Transverse colon (tissue), 4 donors: ENCODE measurements around the gene TMEM205. TPM values are rescaled to one million over a fixed set of nuclear protein-coding genes. Genes with fewer than 3 reads are reported as not detected.

Source experiments
- DNase-seq: peaks from one replicate; pipeline ENCODE4 v3.0.0-alpha.2; 2019
- H3K27ac ChIP-seq, 4 donors: fragments of 200-600 bp; sonication (generic); 2 replicates each; pipeline ENCODE4 v1.5.1; 2016 to 2018; ENCODE audit warnings: inconsistent platforms in 4 of 4
- H3K27me3 ChIP-seq: fragments of 200-600 bp; sonication (generic); 2 replicates; pipeline ENCODE4 v1.5.1; 2017; ENCODE audit warnings: inconsistent platforms
- H3K36me3 ChIP-seq, 4 donors: fragments of 200-600 bp; sonication (generic); 2 replicates each; pipeline ENCODE4 v1.5.1; 2017 to 2019; ENCODE audit warnings: inconsistent platforms in 4 of 4
- H3K4me1 ChIP-seq, 4 donors: fragments of 200-600 bp; sonication (generic); 2 replicates each; pipeline ENCODE4 v1.5.1; 2017 to 2020; ENCODE audit warnings: inconsistent platforms in 4 of 4
- H3K4me3 ChIP-seq, 4 donors: fragments of 200-600 bp; sonication (generic); 1 replicate in 1 of 4; 2 replicates in 3 of 4; pipeline versions ENCODE4 v1.5.1 to v1.6.1; 2017 to 2019; ENCODE audit warnings: inconsistent platforms in 4 of 4
- H3K9me3 ChIP-seq, 2 donors: fragments of 200-600 bp; sonication (generic); 2 replicates each; pipeline ENCODE4 v1.5.1; 2017 to 2019; ENCODE audit warnings: inconsistent platforms in 2 of 2
- EP300 ChIP-seq: sonication (generic); formaldehyde crosslinking; IDR thresholded peaks from one replicate; pipeline ENCODE4 v1.6.1; 2017; ENCODE audit warnings: antibody characterized with exemption, low read depth
- POLR2A ChIP-seq: fragments of 450-650 bp; IDR thresholded peaks from one replicate; pipeline ENCODE4 v1.6.1; 2016; ENCODE audit warnings: antibody characterized with exemption, mild to moderate bottlenecking, moderate library complexity
- POLR2AphosphoS5 ChIP-seq, 3 donors: sonication (generic); formaldehyde crosslinking; IDR thresholded peaks; one replicate each; pipeline ENCODE4 v1.6.1; 2016; ENCODE audit warnings: antibody characterized with exemption in 3 of 3
- WGBS, 2 donors: methylation state at CpG; one replicate each; pipeline ENCODE4 v1.1.5; 2018; ENCODE audit warnings: low coverage in 1 of 2; 5-methylcytosine and 5-hydroxymethylcytosine counted together
- in situ Hi-C, 4 donors: fragments of 200-750 bp; cut with MboI; loops; one replicate each; pipeline versions ENCODE4 v1.15.0 to v1.15.1; 2017; ENCODE audit warnings: low sequenced_read_pairs in 3 of 4, low pct_ligation_motif_present in 1 of 4, low pct_unique_long_range_greater_than_20kb in 1 of 4
- intact Hi-C: fragments of 100-400 bp; cut with DNase I; formaldehyde crosslinking; loops from one replicate; pipeline ENCODE4 v1.15.1; 2023; ENCODE audit warnings: low total_unique reads
- total RNA-seq, 4 donors: library from RNA; depleted of rRNA; stranded (reverse); fragments of >200 nt; gene quantifications; one replicate each; pipeline ENCODE4 v1.1.0, GENCODE V29; 2016
- TF ChIP-seq, protein P1 (sequence below), 5 experiments: fragments of 200-600 bp in 3 of 5; fragments of 450-650 bp in 2 of 5; sonication (generic) in 3 of 5; IDR thresholded peaks; 1 replicate in 2 of 5; 2 replicates in 3 of 5; pipeline ENCODE4 v1.5.1; 2016 to 2017; ENCODE audit warnings: antibody characterized with exemption in 5 of 5, inconsistent platforms in 3 of 5, mild to moderate bottlenecking in 2 of 5, moderate library complexity in 1 of 5

The TMEM205 gene
- 100 to 1,000 TPM in 2 of 4 donors, 10 to 100 TPM in 2; 18.7 to 163 (median 88.4) TPM for total RNA-seq

GRCh38 chr19:11346104-11346940, at the start of gene TMEM205, which contains the start of gene CCDC159:
Gene TMEM205 (minus strand): TSS chr19:11346268. CDS start chr19:11345619, 649 bp downstream.
Gene CCDC159 (plus strand): TSS chr19:11346519. CDS start chr19:11346607, 88 bp downstream.
- intact Hi-C loops: no loop called here
- no peaks in the 10 kb centered on the region for H3K9me3 ChIP-seq
- H3K4me3 ChIP-seq: peak within 1 kb of the TSS; percentile 56 to 76 (median 66)
- WGBS, 2 donors: 0% methylated on average over 1 to 42 of the region's 50 CpGs
- no peaks in the 10 kb centered on the region for H3K27me3 ChIP-seq
- in situ Hi-C loops: no loop called here
- H3K36me3 ChIP-seq: no peaks in the 10 kb centered on the region
- peak; percentile 99 for DNase-seq
- H3K4me1 ChIP-seq: peaks cover 11 to 31% (median 27%) of the 10 kb centered on the region in 4 donors
- H3K27ac ChIP-seq: peak within 1 kb of the TSS; percentile 82 to 92 (median 84)
- TF ChIP-seq EP300 (no peak), POLR2A (peak; percentile 61), POLR2AphosphoS5 (IDR thresholded peaks at IDR 0.05) (peak; percentile 76 to 89 (median 82))
- TF ChIP-seq, protein P1, sequence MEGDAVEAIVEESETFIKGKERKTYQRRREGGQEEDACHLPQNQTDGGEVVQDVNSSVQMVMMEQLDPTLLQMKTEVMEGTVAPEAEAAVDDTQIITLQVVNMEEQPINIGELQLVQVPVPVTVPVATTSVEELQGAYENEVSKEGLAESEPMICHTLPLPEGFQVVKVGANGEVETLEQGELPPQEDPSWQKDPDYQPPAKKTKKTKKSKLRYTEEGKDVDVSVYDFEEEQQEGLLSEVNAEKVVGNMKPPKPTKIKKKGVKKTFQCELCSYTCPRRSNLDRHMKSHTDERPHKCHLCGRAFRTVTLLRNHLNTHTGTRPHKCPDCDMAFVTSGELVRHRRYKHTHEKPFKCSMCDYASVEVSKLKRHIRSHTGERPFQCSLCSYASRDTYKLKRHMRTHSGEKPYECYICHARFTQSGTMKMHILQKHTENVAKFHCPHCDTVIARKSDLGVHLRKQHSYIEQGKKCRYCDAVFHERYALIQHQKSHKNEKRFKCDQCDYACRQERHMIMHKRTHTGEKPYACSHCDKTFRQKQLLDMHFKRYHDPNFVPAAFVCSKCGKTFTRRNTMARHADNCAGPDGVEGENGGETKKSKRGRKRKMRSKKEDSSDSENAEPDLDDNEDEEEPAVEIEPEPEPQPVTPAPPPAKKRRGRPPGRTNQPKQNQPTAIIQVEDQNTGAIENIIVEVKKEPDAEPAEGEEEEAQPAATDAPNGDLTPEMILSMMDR (IDR thresholded peaks at IDR 0.05): peak in 2 of 5 experiments; percentile 7 to 15

GRCh38 chr19:11390933-11391680, 45.0 kb upstream of the TMEM205 start:
- no peak for TF ChIP-seq EP300
- Histone ChIP-seq H3K4me3 (no peak overlapping the region), H3K9me3 (no peaks in the 10 kb centered on the region), H3K4me1 (no peaks in the 10 kb centered on the region), H3K27me3 (no peaks in the 10 kb centered on the region), H3K27ac (no peak overlapping the region), H3K36me3 (no peaks in the 10 kb centered on the region)
- intact Hi-C loops: loop anchor here (10.0 kb wide), 1 partner anchor 346 kb away; no protein-coding TSS in a partner anchor
- WGBS, 2 donors: 80% methylated on average over 3 to 4 of the region's 4 CpGs
- in situ Hi-C loops: loop anchor here in 1 of 4 donors (25.0 kb wide), 1 partner anchor 96 kb away; the partner anchor contains the start of gene ELAVL3
- DNase-seq: no peak

- H3K4me1 ChIP-seq: no peaks in the 10 kb centered on the region
- TF ChIP-seq, protein P1 (IDR thresholded peaks at IDR 0.05): no peak
- TF ChIP-seq EP300 (no peak), POLR2AphosphoS5 (IDR thresholded peaks at IDR 0.05) (no peak), POLR2A (no peak)
- no peaks in the 10 kb centered on the region for H3K27me3 ChIP-seq
- no peaks in the 10 kb centered on the region for H3K36me3 ChIP-seq
- WGBS, 2 donors: 89% methylated on average over 2 of the region's 2 CpGs; no CpG with 5 or more reads in 1 of the 2 donors
- no peak overlapping the region for H3K27ac ChIP-seq
- no peak for DNase-seq
- in situ Hi-C loops (loop anchor here in 1 of 4 donors (25.0 kb wide), 1 partner anchor 97 kb away; the partner anchor contains the start of gene ELAVL3), intact Hi-C loops (loop anchor here (10.0 kb wide), 1 partner anchor 346 kb away; no protein-coding TSS in a partner anchor)
- H3K9me3 ChIP-seq: no peaks in the 10 kb centered on the region
- H3K4me3 ChIP-seq: no peak overlapping the region
Observed at GRCh38 chr19:11390359-11390758, 44.3 kb upstream of the TMEM205 start.

- TF ChIP-seq POLR2AphosphoS5 (IDR thresholded peaks at IDR 0.05) (no peak), EP300 (no peak), POLR2A (no peak)
- TF ChIP-seq, protein P1 (IDR thresholded peaks at IDR 0.05): no peak
- in situ Hi-C loops: loop anchor here in 1 of 4 donors (25.0 kb wide), 1 partner anchor 100 kb away; the partner anchor contains the start of gene ELAVL3
- Histone ChIP-seq H3K4me3 (no peak overlapping the region), H3K27ac (no peak overlapping the region), H3K9me3 (no peaks in the 10 kb centered on the region), H3K36me3 (no peaks in the 10 kb centered on the region), H3K4me1 (peaks cover 8 to 20% (median 17%) of the 10 kb centered on the region in 4 donors), H3K27me3 (peaks cover 17% of the 10 kb centered on the region)
- WGBS, 2 donors: 82 to 85% methylated on average over 17 to 19 of the region's 19 CpGs
- intact Hi-C loops: no loop called here
- no peak for DNase-seq
Observed at GRCh38 chr19:11387162-11388034, 41.3 kb upstream of the TMEM205 start.
